Measurements from ENCODE around the gene TEDDM1.

DNA sequence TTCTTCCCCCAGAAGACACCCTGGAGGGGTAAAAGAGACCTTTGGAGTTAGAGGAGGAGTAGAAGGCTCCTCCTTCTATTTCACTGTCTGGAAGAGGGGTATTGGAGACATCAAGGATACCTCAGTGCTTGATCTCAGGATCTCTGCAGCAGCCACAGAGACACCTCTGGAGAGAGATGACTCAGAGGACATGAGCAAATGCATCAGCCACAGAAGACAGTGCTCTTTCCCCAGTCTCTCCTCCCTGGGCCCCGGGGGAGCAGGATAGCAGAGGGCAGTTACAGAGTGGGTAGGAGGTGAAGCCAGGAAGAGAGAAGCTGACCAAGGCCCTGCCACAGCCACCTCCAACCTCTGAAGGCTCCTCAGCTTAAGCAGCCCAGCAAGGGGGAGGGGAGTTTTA is 15.3 kb upstream of the TEDDM1 start:
- no peak for TF ChIP-seq POLR2A (IDR thresholded peaks at IDR 0.05; ENCODE audit: low read length)
- TF ChIP-seq GATA1 (IDR thresholded peaks at IDR 0.05; ENCODE audit: low read depth, low read length): no peak

Data from erythroblast (primary cell).